Activated effector memory CD4-positive, alpha-beta T cell treated with anti-CD3 and anti-CD28 coated beads, Interleukin-2, amount 50 U/mL, for 16 hours (primary cell): ENCODE measurements around the gene CHTOP.
"Not testable (repeated sequence)": the region's sequence is repeated elsewhere in the genome, so short reads cannot be mapped to it uniquely, and the experiment has no call there.

Source experiments
- DNase-seq: peaks from one replicate; pipeline ENCODE4 v3.0.0-alpha.2; 2020

The CHTOP gene

DNA sequence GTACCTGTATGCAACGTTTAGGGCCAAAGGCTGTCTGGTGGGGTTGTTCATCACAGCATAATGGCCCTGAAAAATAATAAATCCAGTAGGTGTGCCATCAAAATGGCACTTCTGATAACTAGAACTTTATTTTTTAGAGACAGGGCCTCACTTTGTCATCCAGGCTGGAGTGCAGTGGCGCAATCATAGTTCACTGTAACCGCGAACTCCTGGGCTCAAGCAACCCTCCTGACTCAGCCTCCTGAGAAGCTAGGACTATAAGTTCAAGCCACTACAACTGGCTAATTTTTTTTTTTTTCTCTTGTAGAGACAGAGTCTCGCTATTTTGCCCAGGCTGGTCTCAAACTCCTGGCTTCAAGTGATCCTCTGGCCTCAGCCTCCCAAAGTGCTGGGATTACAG is 29.3 kb downstream of the CHTOP start:
- peak; percentile 14 for DNase-seq

DNA sequence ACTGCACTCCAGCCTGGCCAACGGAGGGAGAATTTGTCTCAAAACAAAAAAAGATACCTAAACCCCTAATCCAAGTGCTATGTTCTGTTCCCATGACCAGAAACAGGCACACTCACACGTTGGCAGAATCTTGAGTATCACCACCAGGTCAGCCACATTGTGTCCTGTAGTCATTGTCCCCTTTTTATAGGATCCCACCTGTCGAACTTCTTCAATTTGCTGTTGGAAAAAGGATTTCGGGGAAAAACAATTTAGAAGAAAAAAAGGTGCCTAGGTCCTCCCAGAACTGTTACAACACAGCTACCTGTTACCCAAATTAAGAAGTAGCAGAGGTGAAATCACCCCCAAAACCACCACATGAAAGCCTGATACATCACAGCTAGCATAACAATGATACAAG is 33.6 kb downstream of the CHTOP start:
- no peak for DNase-seq

DNA sequence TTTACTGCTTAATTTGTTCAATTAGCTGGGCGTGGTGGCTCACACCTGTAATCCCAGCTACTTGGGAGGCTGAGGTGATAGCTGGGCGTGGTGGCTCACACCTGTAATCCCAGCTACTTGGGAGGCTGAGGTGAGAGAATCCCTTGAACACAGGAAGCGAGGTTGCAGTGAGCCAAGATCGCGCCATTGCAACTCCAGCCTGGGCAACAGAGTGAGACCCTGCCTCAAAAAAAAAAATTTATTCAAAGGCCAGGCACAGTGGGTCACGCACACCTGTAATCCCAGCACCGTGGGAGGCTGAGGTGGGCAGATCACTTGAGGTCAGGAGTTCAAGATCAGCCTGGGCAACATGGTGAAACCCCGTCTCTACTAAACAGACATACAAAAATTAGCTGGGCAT is 34.8 kb downstream of the CHTOP start:
- not testable (repeated sequence) for DNase-seq

DNA sequence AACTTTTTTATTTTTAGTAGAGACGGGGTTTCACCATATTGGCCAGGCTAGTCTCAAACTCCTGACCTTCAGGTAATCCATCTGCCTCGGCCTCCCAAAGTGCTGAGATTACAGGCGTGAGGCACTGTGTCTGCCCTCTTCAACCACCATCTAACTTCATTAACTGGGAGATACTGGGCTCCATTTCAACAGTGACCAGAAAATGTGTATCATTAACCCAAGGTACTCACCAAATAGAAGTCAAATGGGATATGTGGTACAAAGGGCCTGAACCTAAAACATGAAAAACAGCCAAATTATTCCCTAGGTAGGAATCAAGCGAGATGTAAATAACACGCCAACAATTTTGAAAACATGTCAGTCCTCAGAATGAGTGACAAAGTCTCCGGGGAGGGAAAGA is 35.7 kb downstream of the CHTOP start:
- no peak for DNase-seq

DNA sequence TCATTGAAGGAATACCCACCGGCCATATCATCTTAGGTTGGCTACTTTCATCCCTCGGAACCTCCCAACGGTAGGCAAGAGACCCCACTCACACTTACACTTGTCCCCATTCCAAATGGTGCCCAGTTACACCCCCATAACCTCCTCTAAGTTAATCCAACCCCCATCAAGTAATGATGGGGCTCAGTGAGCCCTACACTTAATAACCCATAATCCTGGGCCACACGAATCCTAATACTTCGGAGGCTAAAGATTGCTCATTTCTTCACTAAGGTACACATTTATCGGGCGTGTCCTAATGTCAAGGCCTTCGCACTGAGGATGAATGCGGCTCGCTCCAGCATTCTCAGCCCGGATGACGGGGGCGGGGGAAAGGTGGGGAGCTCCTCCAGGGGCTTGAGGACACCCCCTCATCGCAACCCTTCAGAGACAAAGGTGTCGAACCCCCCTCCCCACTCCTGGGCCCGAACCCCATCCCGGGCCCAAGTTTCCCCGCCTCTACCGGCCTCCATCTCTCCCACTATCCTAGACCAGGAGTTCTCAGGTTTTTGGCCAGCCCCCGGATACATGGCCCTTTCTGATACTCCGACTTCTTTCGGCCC is 36.5 kb downstream of the CHTOP start:
- no peak for DNase-seq

DNA sequence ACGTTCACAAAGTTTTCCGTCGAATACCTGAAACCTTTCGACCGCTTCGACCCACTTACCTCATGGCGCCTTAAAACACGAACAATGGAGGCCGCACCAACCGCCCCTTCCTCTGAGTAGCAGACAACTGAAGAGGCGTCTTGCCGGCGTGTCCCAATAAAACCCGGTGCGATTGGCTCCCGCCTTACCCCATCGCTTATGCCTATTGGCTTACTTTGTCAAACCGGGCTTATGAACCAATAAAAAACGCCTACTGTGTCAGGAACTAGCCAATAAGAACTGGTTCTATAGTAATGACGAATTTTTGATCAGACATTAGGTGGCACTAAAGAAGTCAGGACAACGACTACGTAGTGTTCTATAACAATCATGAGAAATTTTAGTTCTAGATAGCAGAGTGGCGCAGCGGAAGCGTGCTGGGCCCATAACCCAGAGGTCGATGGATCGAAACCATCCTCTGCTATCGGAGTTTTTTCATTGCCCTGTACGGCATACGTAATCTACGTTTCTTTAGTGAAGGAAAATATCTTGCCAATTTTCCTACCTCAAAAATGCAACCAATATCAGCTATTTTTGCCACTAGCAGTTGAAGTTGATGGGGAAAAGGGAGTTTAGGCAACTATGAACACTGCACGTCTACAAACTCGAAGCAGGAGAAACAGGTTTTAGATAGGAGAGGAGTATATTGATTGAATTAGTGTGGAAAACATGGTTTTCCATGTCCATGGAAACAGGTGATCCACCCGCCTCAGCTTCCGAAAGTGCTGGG is 37.2 kb downstream of the CHTOP start, which contains the start of gene ILF2:
Gene ILF2 (minus strand): TSS at position 135 of the 769 bp plus-strand sequence. CDS start 71 bp downstream, at position 64.
- DNase-seq: peak; percentile 98

DNA sequence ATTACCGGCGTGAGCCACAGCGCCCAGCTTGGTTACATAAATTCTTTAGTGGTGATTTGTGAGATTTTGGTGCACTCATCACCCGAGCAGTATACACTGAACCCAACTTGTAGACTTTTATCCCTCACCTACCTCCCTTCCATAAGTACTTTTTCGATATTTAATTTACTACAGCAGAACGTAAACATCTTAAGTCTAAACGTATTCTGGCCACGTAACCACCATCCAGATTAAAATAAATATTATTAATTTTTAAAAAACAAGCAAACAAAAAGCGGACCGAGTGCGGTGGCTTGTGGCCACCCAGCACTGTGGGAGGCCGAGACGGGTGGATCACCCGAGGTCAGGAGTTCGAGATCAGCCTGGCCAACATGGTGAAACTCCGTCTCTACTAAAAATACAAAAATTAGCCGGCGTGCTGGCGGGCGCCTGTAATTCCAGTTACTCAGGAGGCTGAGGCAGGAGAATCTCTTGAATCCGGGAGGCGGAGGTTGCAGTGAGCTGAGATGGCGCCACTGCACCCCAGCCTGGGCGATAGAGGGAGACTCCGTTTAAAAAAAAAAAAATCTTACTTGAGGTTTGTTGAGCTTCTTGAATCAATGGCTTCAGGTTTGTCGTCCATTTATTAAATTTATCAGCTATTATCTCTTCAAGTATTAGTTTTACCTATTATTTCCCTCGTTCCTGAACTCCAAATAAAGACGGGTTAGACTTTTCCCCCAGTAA is 37.9 kb downstream of the CHTOP start:
- peak; percentile 81 for DNase-seq

DNA sequence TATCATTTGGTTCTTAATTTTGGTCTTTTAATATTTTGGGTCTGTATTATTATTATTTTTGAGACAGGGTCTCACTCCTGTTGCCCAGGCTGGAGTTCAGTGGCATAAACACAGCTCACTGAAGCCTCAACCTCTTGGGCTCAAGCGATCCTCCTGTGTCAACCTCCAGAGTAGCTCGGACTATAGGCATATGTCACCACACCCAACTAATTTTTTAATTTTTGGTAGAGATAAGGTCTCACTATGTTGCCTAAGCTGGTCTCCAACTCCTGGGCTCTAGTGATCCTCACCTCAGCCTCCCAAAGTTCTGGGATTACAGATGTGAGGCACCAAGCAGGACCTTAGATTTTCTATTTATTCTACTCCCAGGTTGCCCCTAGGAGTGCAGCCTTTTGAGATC is 39.6 kb downstream of the CHTOP start:
- DNase-seq: no peak

DNA sequence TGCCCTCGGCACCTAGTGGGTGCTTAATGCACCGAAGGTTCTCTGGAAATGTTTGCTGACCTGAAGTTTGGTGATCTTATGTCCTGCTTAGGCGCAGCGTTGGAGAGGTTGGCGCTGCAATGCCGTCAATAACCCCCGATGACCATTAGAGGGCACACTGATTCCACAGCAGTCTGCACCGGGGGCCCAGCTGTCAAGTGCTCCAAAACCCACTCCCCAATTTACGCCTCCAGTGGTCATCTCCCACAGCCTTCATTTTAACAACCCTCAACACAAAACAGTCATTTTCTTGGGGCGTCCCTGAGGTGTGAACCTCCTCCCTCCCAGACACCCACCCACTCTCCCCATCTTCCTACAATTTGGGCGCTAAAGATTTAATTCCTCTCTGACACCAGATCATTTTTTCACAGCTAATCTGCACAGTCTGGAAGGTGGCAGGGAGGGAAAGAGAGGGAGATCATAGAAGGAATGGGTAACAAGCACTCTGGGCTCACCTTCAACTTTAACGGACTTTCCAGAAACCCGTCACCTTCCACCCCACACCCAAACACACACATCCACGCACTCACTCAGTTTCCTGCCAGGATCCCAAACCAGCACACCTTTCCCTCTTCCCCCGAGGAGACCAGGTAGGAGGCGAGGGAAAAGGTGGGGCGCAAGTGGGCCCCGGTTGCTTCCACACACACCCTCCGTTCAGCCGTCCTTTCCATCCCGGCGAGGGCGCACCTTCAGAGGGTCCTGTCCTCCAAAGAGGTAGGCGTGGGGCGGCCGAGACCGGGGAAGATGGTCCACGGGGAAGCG is 44.1 kb downstream of the CHTOP start:
- DNase-seq: peak; percentile 78

DNA sequence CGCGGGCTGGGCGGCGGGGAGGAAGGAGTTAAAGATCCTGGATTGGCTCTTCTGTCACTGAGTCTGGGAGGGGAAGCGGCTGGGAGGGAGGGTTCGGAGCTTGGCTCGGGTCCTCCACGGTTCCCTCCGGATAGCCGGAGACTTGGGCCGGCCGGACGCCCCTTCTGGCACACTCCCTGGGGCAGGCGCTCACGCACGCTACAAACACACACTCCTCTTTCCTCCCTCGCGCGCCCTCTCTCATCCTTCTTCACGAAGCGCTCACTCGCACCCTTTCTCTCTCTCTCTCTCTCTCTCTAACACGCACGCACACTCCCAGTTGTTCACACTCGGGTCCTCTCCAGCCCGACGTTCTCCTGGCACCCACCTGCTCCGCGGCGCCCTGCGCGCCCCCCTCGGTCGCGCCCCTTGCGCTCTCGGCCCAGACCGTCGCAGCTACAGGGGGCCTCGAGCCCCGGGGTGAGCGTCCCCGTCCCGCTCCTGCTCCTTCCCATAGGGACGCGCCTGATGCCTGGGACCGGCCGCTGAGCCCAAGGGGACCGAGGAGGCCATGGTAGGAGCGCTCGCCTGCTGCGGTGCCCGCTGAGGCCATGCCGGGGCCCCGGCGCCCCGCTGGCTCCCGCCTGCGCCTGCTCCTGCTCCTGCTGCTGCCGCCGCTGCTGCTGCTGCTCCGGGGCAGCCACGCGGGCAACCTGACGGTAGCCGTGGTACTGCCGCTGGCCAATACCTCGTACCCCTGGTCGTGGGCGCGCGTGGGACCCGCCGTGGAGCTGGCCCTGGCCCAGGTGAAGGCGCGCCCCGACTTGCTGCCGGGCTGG is 44.9 kb downstream of the CHTOP start, which contains the start of gene NPR1:
Gene NPR1 (plus strand): TSS at position 170 of the 818 bp plus-strand sequence. CDS start 421 bp downstream, at position 591.
- DNase-seq: no peak

DNA sequence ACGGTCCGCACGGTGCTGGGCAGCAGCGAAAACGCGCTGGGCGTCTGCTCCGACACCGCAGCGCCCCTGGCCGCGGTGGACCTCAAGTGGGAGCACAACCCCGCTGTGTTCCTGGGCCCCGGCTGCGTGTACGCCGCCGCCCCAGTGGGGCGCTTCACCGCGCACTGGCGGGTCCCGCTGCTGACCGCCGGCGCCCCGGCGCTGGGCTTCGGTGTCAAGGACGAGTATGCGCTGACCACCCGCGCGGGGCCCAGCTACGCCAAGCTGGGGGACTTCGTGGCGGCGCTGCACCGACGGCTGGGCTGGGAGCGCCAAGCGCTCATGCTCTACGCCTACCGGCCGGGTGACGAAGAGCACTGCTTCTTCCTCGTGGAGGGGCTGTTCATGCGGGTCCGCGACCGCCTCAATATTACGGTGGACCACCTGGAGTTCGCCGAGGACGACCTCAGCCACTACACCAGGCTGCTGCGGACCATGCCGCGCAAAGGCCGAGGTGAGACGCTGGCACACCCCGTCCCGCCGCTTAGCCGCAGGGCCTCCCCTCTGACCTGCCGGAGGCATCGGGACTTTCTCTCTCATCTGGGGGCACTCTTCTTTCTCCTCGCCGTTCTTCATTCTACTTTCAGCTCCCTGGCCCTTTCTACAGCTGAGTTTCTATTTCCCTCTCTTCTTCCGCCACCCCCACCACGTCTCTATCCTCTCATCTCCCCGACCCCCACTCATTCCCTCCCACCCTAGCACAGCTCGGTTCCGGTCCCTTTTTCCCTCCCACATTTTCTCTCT is 45.7 kb downstream of the CHTOP start:
- DNase-seq: peak; percentile 73

DNA sequence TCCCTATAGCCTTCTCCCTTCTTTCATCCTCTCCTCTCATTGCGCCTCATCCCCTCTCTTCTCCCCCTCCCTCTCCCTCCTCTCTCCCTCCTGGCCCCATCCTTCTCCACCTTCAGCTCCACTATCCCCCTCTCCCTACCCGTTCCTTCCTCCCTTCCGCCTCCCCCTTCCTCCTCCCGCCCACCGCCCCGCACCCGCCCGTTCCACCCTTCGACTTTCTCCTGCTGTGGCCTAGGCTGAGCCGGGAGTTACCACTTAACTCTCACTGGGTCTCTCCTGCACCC is 46.2 kb downstream of the CHTOP start:
- no peak for DNase-seq

DNA sequence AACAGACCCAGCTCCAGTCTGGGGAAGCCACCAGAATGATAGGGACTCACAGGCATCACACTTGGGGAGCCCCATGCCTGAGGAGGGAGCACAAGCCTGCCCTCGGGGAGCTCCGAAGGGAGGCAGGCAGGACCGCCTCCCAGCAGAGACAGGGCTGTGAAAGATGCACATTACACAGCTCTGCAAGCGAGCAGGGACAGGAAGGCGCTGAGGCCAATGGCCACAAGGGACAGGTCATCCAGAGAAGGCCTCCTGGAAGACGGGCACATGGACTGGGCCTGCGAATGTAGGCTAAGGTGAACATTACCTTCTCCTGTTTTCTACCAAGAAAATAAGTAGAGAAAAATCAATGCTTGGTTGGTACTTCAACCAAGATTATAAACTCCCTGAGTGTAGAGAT is 48.9 kb downstream of the CHTOP start:
- no peak for DNase-seq

DNA sequence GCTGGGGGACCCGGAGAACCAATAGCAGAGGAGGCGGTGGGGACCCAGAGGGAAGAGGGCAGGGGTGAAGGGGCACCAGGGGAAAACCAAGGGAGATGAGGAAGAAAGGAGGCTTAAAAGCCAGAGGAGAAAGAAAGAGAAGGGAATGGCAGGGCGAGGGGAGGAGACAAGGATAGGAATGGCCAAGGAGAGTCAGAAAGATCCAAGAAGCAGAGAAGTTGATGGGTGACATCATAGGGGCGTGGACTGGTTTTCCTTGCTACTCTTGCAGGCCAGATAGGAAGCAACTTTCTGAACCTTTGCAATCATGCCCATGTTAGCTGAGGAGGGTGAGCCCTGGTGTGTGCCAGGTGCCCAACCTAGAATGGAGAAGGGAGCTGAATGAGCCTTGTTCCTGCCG is 50.0 kb downstream of the CHTOP start:
- DNase-seq: no peak

DNA sequence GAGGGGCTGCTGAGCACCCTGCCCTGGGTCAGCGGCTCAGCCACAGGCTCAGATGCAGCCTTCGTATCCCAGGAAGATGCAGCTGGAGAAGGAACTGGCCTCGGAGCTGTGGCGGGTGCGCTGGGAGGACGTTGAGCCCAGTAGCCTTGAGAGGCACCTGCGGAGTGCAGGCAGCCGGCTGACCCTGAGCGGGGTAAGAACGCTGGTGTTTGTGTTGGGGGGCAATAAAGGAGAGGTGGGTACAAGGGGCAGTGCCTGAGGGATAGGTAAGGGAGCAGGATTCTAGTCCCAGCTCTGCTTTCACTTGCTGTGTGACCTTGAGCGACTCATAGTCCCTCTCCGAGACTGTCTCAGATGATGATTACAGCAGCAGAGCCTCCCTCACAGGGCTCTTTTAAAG is 51.0 kb downstream of the CHTOP start:
- DNase-seq: no peak

DNA sequence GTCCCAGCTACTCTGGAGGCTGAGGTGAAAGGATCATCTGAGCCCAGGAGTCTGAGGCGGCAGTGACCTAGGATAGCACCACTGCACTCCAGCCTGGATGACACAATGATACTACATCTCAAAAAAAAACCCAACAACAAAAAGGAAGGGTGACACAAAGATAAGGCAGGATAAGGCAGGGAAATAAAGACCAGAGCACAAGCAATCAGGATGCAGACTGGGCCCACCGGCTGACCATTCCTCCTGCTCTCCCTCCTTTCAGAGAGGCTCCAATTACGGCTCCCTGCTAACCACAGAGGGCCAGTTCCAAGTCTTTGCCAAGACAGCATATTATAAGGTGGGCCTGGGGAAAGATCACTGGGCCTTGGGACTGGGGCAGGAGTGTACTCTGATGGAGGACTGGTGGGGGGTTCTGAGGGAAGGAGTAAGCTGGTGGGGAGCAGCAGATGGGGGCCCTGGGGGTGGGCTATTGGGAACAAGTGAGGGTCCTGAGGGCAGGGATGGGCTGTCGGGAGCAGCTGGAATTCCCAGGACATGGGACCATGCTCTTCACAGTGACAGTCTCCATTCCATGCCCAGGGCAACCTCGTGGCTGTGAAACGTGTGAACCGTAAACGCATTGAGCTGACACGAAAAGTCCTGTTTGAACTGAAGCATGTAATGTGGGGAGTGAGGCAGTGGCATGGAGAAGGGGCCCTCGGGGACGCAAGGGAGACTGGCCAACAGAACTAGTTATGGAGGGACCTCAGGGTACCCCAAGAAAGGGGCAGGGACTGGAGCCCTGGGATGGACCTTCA is 51.9 kb downstream of the CHTOP start:
- no peak for DNase-seq

DNA sequence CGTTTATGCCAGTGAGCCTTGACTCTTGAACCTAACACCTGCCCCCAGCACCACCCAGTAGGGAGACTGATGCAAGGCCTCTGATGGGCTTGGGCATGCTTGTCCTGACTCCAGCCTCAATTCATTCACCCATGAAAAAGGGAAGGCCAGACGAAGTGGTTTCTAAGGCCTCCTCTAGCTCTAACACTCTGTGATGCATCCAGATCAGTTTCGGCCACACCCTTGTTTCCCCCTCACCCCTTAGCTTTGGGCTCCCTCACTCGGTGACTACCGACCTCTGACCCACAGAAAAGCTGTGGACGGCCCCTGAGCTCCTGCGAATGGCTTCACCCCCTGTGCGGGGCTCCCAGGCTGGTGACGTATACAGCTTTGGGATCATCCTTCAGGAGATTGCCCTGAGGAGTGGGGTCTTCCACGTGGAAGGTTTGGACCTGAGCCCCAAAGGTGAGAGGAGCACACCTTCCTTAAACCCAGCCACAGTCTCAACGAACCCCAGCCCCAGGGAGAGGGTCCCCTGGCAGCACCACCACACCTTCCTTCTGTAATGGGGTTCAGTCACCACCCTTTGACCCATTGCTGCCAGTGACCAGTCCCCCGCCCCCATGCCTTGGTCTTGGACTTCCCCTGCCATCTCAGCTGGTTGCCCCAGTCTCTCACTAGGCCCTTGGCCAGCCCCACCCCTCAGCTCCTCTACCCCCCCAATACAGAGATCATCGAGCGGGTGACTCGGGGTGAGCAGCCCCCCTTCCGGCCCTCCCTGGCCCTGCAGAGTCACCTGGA is 53.7 kb downstream of the CHTOP start:
- DNase-seq: no peak

DNA sequence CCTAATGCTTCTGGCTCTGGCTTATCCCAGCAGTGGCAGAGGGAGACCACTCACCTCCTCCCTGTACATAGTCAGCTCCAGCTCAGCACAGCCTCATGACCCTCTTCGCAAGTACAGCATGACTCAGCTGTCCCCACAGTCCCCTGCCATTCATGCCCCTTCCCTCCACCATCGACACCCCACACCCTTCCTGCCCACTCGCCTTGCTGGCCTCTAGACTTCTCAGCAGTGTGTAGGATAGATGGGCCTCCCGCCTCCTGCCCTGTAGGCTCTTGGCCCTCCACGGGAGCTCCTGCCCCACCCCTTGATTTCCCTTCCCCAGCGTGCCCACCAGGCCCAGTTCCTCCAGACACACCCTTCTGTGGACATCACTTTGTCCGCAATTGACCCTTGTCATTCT is 54.4 kb downstream of the CHTOP start:
- no peak for DNase-seq

DNA sequence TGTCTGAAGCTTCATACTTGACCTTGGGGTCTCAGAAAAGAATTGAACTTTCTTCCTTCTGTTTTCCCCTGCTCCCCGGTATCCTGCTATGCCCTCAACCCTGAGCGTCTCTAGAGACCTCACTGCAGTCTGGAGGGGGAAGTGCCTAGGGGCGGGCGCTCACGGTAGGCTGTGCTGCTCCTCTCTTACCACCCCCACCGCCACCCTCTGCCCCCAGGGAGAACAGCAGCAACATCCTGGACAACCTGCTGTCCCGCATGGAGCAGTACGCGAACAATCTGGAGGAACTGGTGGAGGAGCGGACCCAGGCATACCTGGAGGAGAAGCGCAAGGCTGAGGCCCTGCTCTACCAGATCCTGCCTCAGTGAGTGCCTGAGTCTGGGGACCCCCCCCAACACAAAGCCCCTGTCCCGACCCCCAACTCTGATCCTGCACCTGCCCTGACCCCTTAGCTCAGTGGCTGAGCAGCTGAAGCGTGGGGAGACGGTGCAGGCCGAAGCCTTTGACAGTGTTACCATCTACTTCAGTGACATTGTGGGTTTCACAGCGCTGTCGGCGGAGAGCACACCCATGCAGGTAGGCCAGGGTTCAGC is 55.0 kb downstream of the CHTOP start:
- DNase-seq: no peak
